Measurements from ENCODE around the gene UNC79.

Gene UNC79

DNA sequence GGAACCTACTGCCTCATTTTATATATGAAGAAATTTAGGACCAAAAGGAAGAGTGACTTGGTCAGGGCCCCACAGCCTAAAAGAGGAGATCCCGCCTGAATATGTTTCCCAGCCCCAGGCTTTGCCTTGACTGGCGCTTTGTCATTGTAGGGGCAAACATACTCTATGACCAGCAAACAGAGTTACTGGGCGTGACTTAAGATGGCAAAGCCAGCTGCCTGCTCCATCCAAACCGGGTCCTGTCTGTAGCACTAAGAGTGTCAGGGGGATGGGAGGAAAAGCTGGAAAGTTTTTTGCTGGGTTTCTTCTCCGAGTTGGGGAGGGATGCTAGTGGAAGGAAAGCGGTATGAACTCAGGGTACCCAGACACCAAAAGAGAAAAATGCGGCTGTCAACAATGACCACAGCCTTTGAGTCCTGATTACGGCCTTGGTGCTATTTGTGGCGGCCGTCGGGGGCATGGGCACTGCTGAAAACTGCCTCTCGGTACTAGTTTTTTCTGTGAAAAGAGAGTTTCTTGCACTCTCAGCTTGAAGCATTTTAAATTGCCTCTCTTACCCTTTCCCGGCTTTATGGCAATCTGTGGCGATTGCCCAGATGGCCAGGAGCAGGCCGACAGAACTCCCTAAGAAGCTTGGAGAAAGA, 274.9 kb downstream of the UNC79 start:
- Histone ChIP-seq H3K9ac (ENCODE audit: low read length in 2 of 2) (no peak overlapping the region), H3K9me3 (ENCODE audit: control insufficient read depth in 2 of 2, low read length in 2 of 2) (no peaks in the 10 kb centered on the region), H3K4me1 (ENCODE audit: control insufficient read depth, insufficient read depth, low read length) (no peaks in the 10 kb centered on the region)

DNA sequence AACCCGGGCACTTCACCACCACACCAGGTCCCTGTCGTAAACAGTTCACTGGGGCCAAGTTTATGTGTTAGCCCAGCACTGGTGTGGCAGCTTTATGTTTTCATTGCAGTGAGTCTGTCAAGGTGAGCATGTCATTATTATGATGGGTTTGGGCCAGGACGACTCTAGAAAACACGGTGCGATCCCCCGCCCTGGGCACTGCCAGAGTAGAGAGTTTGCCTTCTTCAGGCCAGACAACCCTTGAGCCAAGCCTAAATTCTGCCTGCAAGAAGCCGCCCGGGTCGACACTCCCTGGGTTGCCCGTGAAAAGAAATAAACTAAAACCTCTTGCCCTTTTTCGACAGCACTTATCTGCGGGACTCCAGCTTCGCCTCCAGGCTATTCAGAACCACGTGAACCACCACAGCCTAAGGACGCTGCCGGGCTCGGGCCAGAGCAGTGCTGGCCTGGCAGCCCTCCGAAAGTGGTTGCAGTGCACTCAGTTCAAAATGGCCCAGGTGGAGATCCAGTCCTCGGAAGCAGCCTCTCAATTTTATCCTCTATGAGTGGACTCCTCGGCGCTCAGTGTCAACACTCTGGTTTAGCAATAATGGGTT, 275.7 kb downstream of the UNC79 start:
- H3K9me3 ChIP-seq (ENCODE audit: control insufficient read depth in 2 of 2, low read length in 2 of 2), result no peaks in the 10 kb centered on the region
- no peak overlapping the region for H3K27ac ChIP-seq (ENCODE audit: low read length)
- H3K36me3 ChIP-seq (ENCODE audit: control insufficient read depth in 2 of 2, insufficient read depth in 2 of 2, low read length in 2 of 2), result no peaks in the 10 kb centered on the region
- no peaks in the 10 kb centered on the region for H3K4me1 ChIP-seq (ENCODE audit: control insufficient read depth, insufficient read depth, low read length)
- peaks cover 0 to 5% of the 10 kb centered on the region in 2 donors for H3K27me3 ChIP-seq (ENCODE audit: control insufficient read depth in 1 of 2, insufficient read depth in 2 of 2, low read length in 2 of 2)
- no peak overlapping the region for H3K9ac ChIP-seq (ENCODE audit: low read length in 2 of 2)
- no peak overlapping the region for H3K4me3 ChIP-seq (ENCODE audit: low read length in 2 of 2)

More for the DNA sequence above, 274.9 kb downstream of the UNC79 start:
- Histone ChIP-seq H3K4me3 (ENCODE audit: low read length in 2 of 2) (no peak overlapping the region), H3K36me3 (ENCODE audit: control insufficient read depth in 2 of 2, insufficient read depth in 2 of 2, low read length in 2 of 2) (no peaks in the 10 kb centered on the region), H3K27ac (ENCODE audit: low read length) (no peak overlapping the region), H3K27me3 (ENCODE audit: control insufficient read depth in 1 of 2, insufficient read depth in 2 of 2, low read length in 2 of 2) (peaks cover 0 to 5% of the 10 kb centered on the region in 2 donors)

- H3K4me3 ChIP-seq (ENCODE audit: low read length in 2 of 2), result no peak overlapping the region
Observed at GRCh38 chr14:93707475-93707874, 276.7 kb downstream of the UNC79 start.

GRCh38 chr14:93708311-93708734, 277.6 kb downstream of the UNC79 start:
- Histone ChIP-seq H3K4me1 (ENCODE audit: control insufficient read depth, insufficient read depth, low read length) (no peaks in the 10 kb centered on the region), H3K36me3 (ENCODE audit: control insufficient read depth in 2 of 2, insufficient read depth in 2 of 2, low read length in 2 of 2) (no peaks in the 10 kb centered on the region), H3K9me3 (ENCODE audit: control insufficient read depth in 2 of 2, low read length in 2 of 2) (no peaks in the 10 kb centered on the region), H3K4me3 (ENCODE audit: low read length in 2 of 2) (no peak overlapping the region), H3K9ac (ENCODE audit: low read length in 2 of 2) (no peak overlapping the region), H3K27ac (ENCODE audit: low read length) (no peak overlapping the region), H3K27me3 (ENCODE audit: control insufficient read depth in 1 of 2, insufficient read depth in 2 of 2, low read length in 2 of 2) (peaks cover 4 to 6% of the 10 kb centered on the region in 2 donors)

More at GRCh38 chr14:93707475-93707874, 276.7 kb downstream of the UNC79 start:
- Histone ChIP-seq H3K4me1 (ENCODE audit: control insufficient read depth, insufficient read depth, low read length) (no peaks in the 10 kb centered on the region), H3K27ac (ENCODE audit: low read length) (no peak overlapping the region), H3K9ac (ENCODE audit: low read length in 2 of 2) (no peak overlapping the region), H3K36me3 (ENCODE audit: control insufficient read depth in 2 of 2, insufficient read depth in 2 of 2, low read length in 2 of 2) (no peaks in the 10 kb centered on the region), H3K27me3 (ENCODE audit: control insufficient read depth in 1 of 2, insufficient read depth in 2 of 2, low read length in 2 of 2) (peaks cover under 1 to 6% of the 10 kb centered on the region in 2 donors), H3K9me3 (ENCODE audit: control insufficient read depth in 2 of 2, low read length in 2 of 2) (no peaks in the 10 kb centered on the region)

GRCh38 chr14:93708800-93709199, 278.1 kb downstream of the UNC79 start:
- Histone ChIP-seq H3K4me3 (ENCODE audit: low read length in 2 of 2) (no peak overlapping the region), H3K27ac (ENCODE audit: low read length) (no peak overlapping the region), H3K4me1 (ENCODE audit: control insufficient read depth, insufficient read depth, low read length) (no peaks in the 10 kb centered on the region), H3K36me3 (ENCODE audit: control insufficient read depth in 2 of 2, insufficient read depth in 2 of 2, low read length in 2 of 2) (no peaks in the 10 kb centered on the region), H3K27me3 (ENCODE audit: control insufficient read depth in 1 of 2, insufficient read depth in 2 of 2, low read length in 2 of 2) (peaks cover 4% of the 10 kb centered on the region in 2 donors), H3K9me3 (ENCODE audit: control insufficient read depth in 2 of 2, low read length in 2 of 2) (no peaks in the 10 kb centered on the region), H3K9ac (ENCODE audit: low read length in 2 of 2) (no peak overlapping the region)

GRCh38 chr14:93709249-93709648, 278.5 kb downstream of the UNC79 start:
- no peaks in the 10 kb centered on the region for H3K9me3 ChIP-seq (ENCODE audit: control insufficient read depth in 2 of 2, low read length in 2 of 2)
- no peak overlapping the region for H3K9ac ChIP-seq (ENCODE audit: low read length in 2 of 2)
- no peaks in the 10 kb centered on the region for H3K4me1 ChIP-seq (ENCODE audit: control insufficient read depth, insufficient read depth, low read length)
- H3K4me3 ChIP-seq (ENCODE audit: low read length in 2 of 2), result no peak overlapping the region
- no peaks in the 10 kb centered on the region for H3K36me3 ChIP-seq (ENCODE audit: control insufficient read depth in 2 of 2, insufficient read depth in 2 of 2, low read length in 2 of 2)
- no peak overlapping the region for H3K27ac ChIP-seq (ENCODE audit: low read length)
- peaks cover 4% of the 10 kb centered on the region in 2 donors for H3K27me3 ChIP-seq (ENCODE audit: control insufficient read depth in 1 of 2, insufficient read depth in 2 of 2, low read length in 2 of 2)

GRCh38 chr14:93712079-93712837, 281.5 kb downstream of the UNC79 start:
- Histone ChIP-seq H3K4me3 (ENCODE audit: low read length in 2 of 2) (no peak overlapping the region), H3K27me3 (ENCODE audit: control insufficient read depth in 1 of 2, insufficient read depth in 2 of 2, low read length in 2 of 2) (peaks cover 4% of the 10 kb centered on the region in 2 donors), H3K36me3 (ENCODE audit: control insufficient read depth in 2 of 2, insufficient read depth in 2 of 2, low read length in 2 of 2) (no peaks in the 10 kb centered on the region), H3K27ac (ENCODE audit: low read length) (no peak overlapping the region), H3K9ac (ENCODE audit: low read length in 2 of 2) (no peak overlapping the region), H3K9me3 (ENCODE audit: control insufficient read depth in 2 of 2, low read length in 2 of 2) (no peaks in the 10 kb centered on the region), H3K4me1 (ENCODE audit: control insufficient read depth, insufficient read depth, low read length) (peaks cover 3% of the 10 kb centered on the region)

DNA sequence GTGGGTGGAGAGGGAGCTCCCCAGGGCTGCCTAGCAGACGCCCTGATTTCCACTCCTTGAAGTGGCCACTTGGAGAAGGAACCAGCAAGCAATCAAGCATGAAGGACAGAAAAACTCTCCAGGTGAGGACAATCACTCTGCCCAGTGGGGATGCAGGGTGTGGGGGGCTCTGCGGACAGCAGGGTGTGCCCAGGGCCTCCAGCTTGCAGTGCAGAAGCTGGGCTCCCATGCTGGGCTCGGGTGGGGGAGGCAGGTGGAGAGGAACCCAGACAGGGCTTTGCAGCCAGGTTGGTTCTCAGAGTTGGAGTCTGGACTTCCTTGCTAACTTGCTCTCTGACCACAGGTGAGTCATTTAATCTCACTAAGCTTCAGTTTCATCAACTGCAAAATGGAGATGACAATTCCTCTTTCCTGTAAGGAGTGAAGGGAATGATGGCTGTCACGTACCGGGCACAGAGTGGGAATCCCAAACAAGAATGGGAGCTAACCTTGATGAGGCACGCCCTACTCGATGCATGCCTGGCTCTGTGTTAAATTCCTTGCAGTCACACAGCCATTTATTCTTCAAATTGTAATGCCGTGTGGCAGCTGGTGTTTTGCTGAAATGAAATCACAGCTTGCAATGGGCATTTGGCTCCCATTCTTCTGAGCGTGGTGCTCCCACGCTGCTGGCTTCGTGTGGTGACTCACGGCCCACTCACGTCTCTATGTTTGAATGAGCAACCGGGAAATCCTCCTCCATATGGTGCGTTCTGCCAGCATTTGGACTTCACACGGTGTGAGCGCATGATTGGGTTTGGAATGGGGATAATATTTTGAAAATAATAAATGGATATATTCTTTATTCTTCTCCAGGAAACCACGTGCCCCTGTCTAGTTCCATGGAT, 282.3 kb downstream of the UNC79 start:
- no peak overlapping the region for H3K27ac ChIP-seq (ENCODE audit: low read length)

GRCh38 chr14:93713726-93714405, 283.1 kb downstream of the UNC79 start:
- H3K4me1 ChIP-seq (ENCODE audit: control insufficient read depth, insufficient read depth, low read length), result peaks cover 3% of the 10 kb centered on the region
- peaks cover 4% of the 10 kb centered on the region in 2 donors for H3K27me3 ChIP-seq (ENCODE audit: control insufficient read depth in 1 of 2, insufficient read depth in 2 of 2, low read length in 2 of 2)
- no peaks in the 10 kb centered on the region for H3K36me3 ChIP-seq (ENCODE audit: control insufficient read depth in 2 of 2, insufficient read depth in 2 of 2, low read length in 2 of 2)
- H3K4me3 ChIP-seq (ENCODE audit: low read length in 2 of 2), result no peak overlapping the region
- H3K9ac ChIP-seq (ENCODE audit: low read length in 2 of 2), result no peak overlapping the region
- H3K27ac ChIP-seq (ENCODE audit: low read length), result no peak overlapping the region
- no peaks in the 10 kb centered on the region for H3K9me3 ChIP-seq (ENCODE audit: control insufficient read depth in 2 of 2, low read length in 2 of 2)

More for the DNA sequence above, 282.3 kb downstream of the UNC79 start:
- Histone ChIP-seq H3K4me1 (ENCODE audit: control insufficient read depth, insufficient read depth, low read length) (peaks cover 3% of the 10 kb centered on the region), H3K36me3 (ENCODE audit: control insufficient read depth in 2 of 2, insufficient read depth in 2 of 2, low read length in 2 of 2) (no peaks in the 10 kb centered on the region), H3K9me3 (ENCODE audit: control insufficient read depth in 2 of 2, low read length in 2 of 2) (no peaks in the 10 kb centered on the region), H3K4me3 (ENCODE audit: low read length in 2 of 2) (no peak overlapping the region), H3K9ac (ENCODE audit: low read length in 2 of 2) (no peak overlapping the region), H3K27me3 (ENCODE audit: control insufficient read depth in 1 of 2, insufficient read depth in 2 of 2, low read length in 2 of 2) (peaks cover 4% of the 10 kb centered on the region in 2 donors)

DNA sequence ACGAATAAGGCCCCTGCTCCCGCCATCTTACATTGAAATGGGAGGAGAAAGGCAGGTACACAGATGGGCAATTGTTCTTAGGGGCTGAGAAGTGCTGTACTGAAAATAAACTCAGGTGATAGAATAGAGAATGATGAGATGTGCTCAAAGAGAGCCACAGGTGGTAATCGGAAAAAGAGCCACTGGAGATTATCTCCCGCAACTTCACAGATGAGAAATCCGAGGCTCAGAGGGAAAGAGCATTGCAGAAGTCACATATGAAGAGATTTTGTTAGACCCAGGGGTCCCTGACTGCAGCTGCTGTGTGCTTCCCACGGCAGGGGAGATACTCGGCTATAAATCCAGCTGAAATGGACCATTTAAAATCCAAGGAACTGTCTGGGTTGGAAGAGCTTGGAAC, 283.9 kb downstream of the UNC79 start:
- Histone ChIP-seq H3K4me1 (ENCODE audit: control insufficient read depth, insufficient read depth, low read length) (peaks cover 3% of the 10 kb centered on the region), H3K36me3 (ENCODE audit: control insufficient read depth in 2 of 2, insufficient read depth in 2 of 2, low read length in 2 of 2) (no peaks in the 10 kb centered on the region), H3K9ac (ENCODE audit: low read length in 2 of 2) (no peak overlapping the region), H3K4me3 (ENCODE audit: low read length in 2 of 2) (no peak overlapping the region), H3K27me3 (ENCODE audit: control insufficient read depth in 1 of 2, insufficient read depth in 2 of 2, low read length in 2 of 2) (peaks cover 4% of the 10 kb centered on the region in 2 donors), H3K9me3 (ENCODE audit: control insufficient read depth in 2 of 2, low read length in 2 of 2) (no peaks in the 10 kb centered on the region), H3K27ac (ENCODE audit: low read length) (no peak overlapping the region)

Data from stomach smooth muscle (tissue), 2 donors.